IPS-18c (cell line): ENCODE data around the gene MAP3K15.

Source experiments
- H3K4me3 ChIP-seq: 2 replicates; pipeline ENCODE4 v1.7.0; 2013; ENCODE audit warnings: low read depth, mild to moderate bottlenecking, low read length, moderate library complexity; ENCODE audit not compliant: insufficient read depth
- H3K9me3 ChIP-seq: one replicate; pipeline ENCODE4 v1.6.1; 2013; ENCODE audit warnings: mild to moderate bottlenecking, low read length, moderate library complexity; ENCODE audit not compliant: control insufficient read depth, insufficient read depth

MAP3K15 gene

DNA sequence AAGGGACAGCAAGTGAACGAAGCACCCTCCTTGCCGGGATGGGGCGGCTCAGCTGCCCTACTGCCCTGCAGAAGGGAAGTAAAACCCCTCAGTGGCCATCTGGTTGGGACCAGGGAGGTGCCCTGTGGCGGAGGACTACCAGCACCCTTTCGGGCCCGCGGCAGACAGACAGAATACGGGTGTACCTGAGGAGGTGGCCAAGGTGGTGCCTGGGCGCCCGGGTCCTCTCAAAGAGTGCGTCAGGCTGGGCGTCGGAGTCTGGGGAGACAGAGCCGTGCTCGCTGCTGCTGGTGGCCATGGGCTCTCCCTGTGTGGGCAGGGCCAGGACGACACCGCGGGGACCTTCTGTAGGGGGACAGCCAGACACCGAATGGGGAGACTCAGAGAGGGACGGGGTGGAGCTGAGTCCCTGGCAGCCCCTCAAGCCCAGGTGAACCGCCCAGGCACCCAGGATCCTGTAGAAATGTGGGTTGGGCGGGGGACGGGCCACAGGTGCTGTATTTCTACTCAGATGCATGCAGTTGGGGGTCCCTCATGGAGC lies 141.9 kb downstream of the MAP3K15 start:
- Histone ChIP-seq H3K9me3 (peaks cover 18% of the 10 kb centered on the region), H3K4me3 (peak overlapping the region; percentile 41)

DNA sequence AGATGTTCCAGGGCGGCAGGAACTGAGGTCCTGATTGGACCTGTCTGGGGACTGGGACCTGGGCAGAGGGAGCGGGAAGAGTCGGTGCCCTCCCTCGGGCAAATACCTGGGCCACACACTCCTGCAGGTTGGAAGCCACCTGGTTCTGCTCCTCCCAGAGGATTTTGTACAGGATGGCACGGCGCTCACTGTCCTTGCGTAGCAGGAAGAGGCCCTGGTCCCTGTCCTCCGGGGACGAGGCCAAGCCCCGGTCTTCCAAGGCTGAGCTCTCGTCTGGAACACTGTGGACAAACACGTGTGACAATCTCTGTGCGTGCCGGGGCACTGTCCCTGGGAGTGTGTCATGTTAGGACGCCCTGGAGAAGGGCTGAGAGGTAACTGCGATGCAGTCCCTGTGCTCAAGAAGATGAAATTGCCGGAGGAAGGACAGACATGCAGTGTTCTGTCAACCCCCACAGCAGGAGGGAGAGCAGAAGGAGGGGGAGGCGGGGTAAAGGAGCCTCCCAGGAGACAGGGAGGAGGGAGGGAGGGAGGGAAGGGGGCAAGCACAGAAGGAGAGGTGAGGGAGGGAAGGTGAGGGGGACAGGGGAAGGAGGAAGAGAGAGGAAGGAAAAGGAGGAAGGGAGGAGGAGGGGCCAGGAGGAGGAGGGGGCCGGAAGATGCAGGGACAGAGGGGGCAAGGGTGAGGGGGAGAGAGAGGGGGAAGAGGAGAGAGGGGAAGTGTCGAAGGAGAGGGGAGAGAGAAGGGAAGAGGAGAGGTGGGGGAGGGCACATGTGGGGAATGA lies 142.6 kb downstream of the MAP3K15 start:
- Histone ChIP-seq H3K4me3 (peak overlapping the region; percentile 44), H3K9me3 (peaks cover 18% of the 10 kb centered on the region)

DNA sequence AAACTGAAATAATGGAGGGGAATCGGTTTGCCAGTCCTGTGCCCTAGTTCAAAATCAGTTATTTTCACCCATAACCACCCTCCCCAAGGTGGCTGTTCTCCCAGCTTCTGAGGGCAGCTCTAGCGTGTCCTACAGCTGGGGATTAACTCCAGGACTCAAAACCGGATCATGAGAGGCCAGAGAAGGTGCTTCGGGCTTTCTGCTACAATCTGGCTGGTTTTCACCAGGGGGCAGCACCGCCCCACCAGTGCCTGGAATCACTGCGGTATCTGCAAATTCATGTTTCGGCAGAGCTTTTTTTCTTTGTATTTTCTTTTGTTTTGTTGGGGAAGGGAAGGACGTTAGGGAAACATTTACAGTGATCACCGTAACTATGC lies 143.2 kb downstream of the MAP3K15 start:
- H3K4me3 ChIP-seq = peak overlapping the region; percentile 44
- H3K9me3 ChIP-seq = peaks cover 18% of the 10 kb centered on the region

DNA sequence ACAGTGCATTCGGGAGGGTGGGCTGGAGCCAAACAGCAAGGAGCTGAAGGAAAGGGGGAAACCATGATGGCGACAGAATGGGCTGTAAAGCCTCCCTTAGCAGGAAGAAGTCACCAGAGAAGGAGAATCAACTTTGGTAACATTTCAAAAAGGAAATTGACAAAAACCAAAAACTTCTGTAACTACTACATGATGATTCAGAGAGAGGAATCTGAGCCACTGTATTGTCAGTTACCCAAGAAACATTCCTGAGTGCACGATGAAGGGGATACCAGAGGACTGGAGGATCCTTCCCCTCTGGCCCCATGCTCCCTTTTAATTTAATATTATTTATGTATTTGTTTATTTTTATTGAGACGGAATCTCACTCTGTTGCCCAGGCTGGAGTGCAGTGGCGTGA lies 145.2 kb downstream of the MAP3K15 start:
- H3K9me3 ChIP-seq = peaks cover 17% of the 10 kb centered on the region
- H3K4me3 ChIP-seq = no peak overlapping the region

DNA sequence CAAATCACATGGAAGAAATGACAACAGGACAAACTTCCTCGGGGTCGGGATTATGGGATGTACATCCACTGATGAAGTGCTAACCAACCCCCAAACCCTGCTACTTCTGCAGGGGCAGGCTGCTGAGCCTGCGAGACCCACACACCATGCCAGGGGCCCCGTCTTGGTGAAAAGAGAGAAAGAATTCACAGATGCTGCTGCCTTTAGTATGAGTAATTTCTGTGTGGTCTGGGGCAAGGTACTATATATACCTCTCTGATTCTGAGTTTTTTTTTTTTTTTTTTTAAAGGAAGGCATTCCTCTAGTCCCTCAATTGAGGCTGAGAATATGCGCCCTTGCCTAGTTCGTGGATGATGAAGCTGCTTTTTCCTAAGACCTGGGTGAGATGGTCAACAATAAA lies 146.7 kb downstream of the MAP3K15 start:
- peaks cover 14% of the 10 kb centered on the region for H3K9me3 ChIP-seq

DNA sequence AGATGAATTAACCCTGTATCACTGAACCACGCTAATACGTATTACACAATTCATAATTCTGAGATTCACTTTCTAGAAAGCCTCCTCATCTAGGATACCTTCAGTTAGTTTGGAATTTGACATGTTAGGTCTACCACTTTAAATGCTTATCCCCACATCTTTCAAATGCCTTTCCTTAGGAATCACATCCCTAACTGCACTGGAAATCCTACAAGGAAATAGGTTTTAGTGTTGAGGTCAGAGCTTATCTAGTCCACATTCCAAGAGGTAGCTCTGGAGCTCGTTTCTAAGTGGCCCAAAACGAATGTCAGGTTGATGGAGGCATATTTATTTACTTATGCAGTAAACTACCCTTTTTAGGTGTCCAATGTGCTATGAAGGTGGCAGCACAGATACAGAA lies 153.6 kb downstream of the MAP3K15 start:
- Histone ChIP-seq H3K4me3 (no peak overlapping the region), H3K9me3 (peaks cover 14% of the 10 kb centered on the region)

More for the DNA sequence above, 146.7 kb downstream of the MAP3K15 start:
- no peak overlapping the region for H3K4me3 ChIP-seq

DNA sequence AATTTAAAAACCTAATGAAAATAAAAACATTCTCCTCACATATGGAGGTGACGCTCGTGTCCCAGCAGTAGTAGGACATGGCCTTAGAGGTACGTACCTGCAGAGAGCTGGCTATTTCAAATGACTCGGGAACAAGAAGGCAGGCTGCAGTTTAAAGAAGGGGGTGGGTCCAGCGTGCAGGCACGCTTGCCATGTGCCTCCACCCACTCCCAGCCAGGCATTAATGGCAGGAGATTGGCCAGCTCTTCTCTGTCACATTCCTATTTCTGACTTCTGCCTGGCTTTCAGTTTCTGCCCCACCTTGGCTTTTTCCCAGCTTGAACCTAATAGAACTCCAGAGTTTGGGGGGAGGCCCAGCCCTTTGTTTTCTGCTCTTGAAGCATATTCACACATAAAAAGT lies 154.4 kb downstream of the MAP3K15 start:
- no peak overlapping the region for H3K4me3 ChIP-seq
- peaks cover 14% of the 10 kb centered on the region for H3K9me3 ChIP-seq

DNA sequence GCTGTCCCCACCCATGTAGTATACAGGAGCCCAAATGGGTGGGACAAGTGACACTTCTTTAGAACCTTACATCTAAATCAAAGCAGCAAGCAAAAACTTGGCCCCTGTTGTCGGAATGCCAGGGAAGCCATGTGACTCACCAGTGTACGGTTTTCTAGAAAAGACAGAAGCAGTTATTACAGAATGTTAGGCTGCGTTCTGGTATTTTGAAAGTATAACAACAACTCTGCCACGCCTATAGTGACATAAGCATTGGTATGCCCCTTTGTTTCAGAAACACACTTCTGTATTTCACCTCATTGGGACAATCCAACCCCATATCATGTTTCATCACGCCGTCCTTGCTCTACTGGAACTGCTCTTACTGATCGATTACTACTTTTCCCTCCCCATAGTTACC lies 156.8 kb downstream of the MAP3K15 start:
- H3K9me3 ChIP-seq = peaks cover 10% of the 10 kb centered on the region
- H3K4me3 ChIP-seq = no peak overlapping the region

DNA sequence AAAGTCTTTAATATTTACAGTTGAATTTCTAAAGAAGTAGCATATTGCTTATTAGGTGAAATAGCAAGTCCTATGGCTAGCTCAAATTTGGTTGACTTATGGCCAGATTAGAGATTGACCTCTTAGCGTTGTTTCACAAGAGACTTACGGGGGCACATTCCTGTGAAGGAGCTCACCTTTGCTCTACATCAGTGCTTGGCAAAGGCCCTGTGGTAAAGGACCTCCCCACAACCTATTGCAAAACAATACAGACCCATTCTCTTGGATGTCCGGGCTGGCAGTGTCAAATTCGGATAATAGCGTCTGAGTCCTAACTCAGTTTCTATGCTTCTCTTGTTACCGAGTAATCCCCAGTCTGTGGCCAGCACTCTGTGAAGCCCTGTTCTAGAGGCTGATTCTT lies 160.7 kb downstream of the MAP3K15 start:
- H3K9me3 ChIP-seq = peaks cover 5% of the 10 kb centered on the region
- H3K4me3 ChIP-seq = no peak overlapping the region

DNA sequence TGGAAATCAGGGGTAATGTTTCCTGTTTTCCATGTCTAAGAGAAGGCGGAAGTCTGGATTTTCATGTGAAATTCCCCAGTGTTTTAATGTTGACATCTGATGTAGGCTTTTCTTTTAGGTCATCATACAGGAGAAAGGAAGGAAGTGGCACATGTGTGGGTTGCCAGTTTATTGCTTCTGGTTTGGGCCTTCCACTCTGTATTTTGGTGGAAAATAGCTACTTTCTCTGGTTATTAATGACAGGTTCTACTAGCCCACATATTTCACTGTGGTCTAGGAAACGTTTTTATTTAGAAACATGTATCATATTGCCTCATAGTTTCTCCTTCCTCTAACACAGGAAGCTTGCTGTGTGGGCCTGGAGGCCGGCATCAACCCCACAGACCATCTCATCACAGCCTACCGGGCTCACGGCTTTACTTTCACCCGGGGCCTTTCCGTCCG lies 164.3 kb downstream of the MAP3K15 start:
- peaks cover 3% of the 10 kb centered on the region for H3K9me3 ChIP-seq
- no peak overlapping the region for H3K4me3 ChIP-seq

DNA sequence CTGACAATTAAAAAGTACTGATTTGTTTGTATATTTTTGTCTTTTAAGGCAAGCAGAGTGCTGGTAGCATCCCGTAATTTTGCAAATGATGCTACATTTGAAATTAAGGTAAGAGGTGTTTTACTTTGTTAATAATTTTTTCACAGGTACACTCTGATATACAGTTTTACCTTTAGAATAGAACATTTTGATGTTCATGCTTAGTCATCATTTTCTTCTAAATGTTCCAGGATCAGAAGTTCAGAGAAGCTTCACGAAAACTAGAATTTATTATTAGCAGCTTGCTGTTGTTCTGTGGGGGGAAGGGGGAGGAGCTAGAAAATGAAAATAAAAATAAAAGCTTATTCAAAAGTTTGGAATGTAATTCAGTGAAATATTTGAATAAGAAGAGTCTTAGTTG lies 166.0 kb downstream of the MAP3K15 start:
- H3K9me3 ChIP-seq = no peaks in the 10 kb centered on the region
- no peak overlapping the region; the same call in 1 of the 2 replicates for H3K4me3 ChIP-seq

DNA sequence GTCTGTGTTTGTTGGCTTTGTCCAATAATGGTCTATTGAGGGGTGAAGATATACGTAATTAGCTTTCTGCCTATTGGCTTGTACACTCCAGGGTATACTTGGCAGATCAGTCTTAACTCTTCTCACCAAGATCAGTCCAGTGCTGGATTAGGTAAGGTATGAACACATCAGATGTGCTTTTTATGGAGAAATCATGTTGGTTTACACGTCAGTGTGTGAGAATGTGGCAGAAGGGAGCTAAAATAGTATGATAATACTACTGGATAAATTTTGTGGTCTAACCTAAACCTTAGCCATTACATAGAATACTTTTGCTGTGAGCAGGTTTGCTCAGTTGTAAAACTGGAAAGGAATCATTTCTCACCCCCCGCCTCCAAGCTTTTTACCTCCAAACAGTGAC lies 167.4 kb downstream of the MAP3K15 start:
- Histone ChIP-seq H3K4me3 (no peak overlapping the region), H3K9me3 (no peaks in the 10 kb centered on the region)

DNA sequence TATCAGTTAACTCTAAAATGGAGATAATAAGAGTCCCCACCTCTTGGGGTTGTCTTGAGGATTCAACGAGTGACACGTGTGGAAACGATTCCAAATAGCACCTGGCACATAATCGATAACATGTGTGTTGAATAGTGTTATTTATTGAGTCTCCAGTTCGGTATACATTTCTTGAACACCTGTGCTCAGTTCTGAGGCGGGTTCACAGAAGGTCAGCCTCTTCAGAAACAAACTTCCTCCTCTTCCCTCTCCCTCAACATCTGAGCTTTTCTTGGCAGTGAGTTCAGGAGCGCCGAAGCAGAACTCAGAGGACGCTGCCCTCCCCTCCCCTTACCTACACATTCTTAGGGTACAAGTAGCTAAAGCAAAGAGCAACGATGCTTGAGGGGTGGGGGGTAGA lies 170.6 kb downstream of the MAP3K15 start:
- Histone ChIP-seq H3K4me3 (peak overlapping the region; percentile 67), H3K9me3 (no peaks in the 10 kb centered on the region)

DNA sequence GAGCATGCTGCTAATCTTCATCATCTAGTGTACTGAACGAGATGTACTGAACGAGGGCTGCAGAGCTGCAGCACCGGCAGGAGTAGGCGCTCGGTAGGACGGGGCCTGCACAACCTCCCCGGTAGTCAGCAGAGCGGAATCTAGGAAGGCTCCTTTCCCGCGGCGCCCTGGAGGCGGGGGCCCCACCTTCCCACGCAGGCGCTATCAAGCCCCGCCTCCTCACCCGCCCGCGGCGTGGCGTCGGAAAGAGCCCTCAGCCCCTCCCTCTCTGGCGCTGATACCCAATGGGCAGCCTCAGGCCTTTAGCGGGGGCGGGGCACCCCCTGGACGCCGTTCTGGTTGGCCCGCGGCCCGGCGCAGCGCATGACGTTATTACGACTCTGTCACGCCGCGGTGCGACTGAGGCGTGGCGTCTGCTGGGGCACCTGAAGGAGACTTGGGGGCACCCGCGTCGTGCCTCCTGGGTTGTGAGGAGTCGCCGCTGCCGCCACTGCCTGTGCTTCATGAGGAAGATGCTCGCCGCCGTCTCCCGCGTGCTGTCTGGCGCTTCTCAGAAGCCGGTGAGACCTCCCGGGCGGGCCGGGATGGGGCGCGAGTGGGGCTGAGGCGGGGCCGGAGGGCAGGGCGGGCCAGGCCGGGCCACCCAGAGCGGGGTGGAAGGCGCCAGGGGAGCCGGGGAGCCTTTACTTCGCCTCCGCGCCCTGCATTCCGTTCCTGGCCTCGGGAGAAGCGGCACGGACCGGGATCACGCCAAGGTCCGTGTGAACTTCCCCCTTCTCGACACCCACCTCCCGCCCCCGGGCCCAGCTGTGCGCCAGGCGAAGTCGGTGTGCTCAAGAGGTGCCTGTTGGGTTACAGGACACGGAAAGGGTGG lies 171.5 kb downstream of the MAP3K15 start, which contains the start of gene PDHA1:
TSS of gene PDHA1 (plus strand) at position 393 of the 874 bp plus-strand sequence. CDS start at position 504, 111 bp downstream.
- Histone ChIP-seq H3K9me3 (no peaks in the 10 kb centered on the region), H3K4me3 (peak within 1 kb of the TSS; percentile 67)

DNA sequence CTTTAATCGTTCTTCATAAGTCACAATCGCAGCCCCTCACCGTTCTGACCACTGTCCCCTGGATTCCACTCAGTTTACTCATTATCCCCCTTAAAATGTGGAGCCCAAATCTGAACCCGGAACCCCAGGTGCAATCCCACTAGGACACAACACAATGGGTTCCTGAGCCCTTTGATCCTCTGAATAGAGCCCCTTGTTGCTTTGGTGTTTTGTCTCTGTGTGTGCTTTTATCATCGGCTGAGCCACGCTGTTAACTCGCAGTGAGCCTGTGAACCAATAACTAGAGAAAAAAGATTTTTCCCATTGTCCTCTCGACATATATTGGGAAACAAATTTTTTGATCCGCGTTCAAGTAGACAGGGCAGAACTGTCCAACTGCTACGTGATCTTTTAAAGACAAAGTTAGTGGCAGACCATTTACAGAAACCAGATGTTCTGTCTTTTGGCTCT lies 172.2 kb downstream of the MAP3K15 start:
- no peaks in the 10 kb centered on the region for H3K9me3 ChIP-seq
- H3K4me3 ChIP-seq = peak overlapping the region; percentile 54

DNA sequence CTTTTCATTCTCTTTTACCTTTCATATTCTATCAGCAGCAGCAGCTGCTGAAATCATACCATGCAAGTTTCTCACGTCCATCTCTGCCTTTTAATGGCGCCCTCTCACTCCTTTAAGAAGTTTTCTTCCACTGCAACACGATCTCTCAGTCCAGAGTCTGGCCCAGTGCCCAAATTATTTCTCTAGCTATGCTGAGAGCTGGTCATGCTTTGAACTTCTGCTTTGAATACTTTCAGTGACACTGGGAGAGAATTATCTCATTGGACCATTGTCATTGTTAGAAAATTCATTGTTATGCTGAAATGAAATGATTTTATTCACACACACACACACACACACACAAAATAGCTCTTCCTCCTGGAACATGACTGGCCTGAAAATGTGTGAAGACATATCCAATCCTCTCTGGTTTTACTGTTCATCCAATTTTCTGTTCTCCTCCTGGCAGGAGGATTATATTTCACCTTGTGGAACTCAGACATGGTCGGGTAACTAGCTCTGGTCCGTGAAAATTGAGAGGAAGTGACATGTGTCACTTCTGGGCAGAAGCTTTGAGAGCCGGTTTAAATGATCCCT lies 172.9 kb downstream of the MAP3K15 start:
- Histone ChIP-seq H3K4me3 (no peak overlapping the region), H3K9me3 (no peaks in the 10 kb centered on the region)

DNA sequence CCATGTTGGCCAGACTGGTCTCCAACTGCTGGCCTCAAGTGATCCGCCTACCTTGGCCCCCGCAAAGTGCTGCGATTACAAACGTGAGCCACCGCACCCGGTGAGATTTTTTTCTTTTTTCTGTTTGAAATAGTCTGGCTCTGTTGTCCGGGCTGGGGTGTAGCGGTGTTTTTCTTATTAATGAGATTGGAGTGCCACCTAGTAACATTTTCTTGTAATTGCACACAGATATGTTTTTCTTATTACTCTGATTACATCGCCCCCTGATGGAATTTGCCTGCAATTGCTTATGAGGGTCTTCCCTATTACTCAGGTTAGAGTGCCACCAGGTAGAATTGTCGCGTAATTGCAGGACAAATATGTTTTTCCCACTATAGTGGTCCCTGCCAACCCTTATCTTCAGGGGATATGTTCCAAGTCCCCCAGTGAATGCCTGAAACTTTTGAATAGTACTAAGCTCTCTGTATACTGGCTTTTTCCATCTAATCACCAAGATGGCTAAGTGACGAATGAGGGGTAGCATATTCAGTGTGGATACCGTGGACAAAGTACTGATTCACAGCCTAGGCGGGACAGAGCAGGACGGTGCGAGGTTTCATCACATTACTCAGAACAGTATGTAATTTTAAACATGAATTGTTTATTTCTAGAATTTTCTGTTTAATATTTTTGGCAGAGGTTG lies 180.2 kb downstream of the MAP3K15 start:
- Histone ChIP-seq H3K9me3 (peaks cover 13% of the 10 kb centered on the region), H3K4me3 (no peak overlapping the region)
